RWPE2 (cell line): ENCODE data around the gene TNN.

Source experiments
- ATAC-seq: fragments of 200-7000 bp; cut with Tn5 transposase; 3 replicates; pipeline ENCODE4 v1.9.1; 2021; ENCODE audit warnings: low read depth
- DNase-seq: peaks from one replicate; pipeline ENCODE4 v3.0.0-alpha.2; 2020; ENCODE audit warnings: low spot score
- H3K27ac ChIP-seq: fragments of 450-650 bp; 2 replicates; pipeline ENCODE4 v1.5.1; 2017; ENCODE audit warnings: mild to moderate bottlenecking; ENCODE audit not compliant: poor library complexity, severe bottlenecking
- H3K27me3 ChIP-seq: fragments of 250-450 bp; sonication (Bioruptor Pico); 2 replicates; pipeline ENCODE4 v1.5.1; 2021; ENCODE audit warnings: mild to moderate bottlenecking, moderate library complexity; ENCODE audit not compliant: insufficient read depth, poor library complexity, severe bottlenecking
- H3K36me3 ChIP-seq: fragments of 250-450 bp; sonication (Bioruptor Pico); 2 replicates; pipeline ENCODE4 v1.5.1; 2020; ENCODE audit warnings: low read depth, mild to moderate bottlenecking, moderate library complexity
- H3K4me1 ChIP-seq: fragments of 250-450 bp; sonication (Bioruptor Pico); 2 replicates; pipeline ENCODE4 v1.5.1; 2021; ENCODE audit warnings: mild to moderate bottlenecking, moderate library complexity; ENCODE audit not compliant: insufficient read depth, poor library complexity, severe bottlenecking
- H3K4me3 ChIP-seq: fragments of 250-450 bp; sonication (Bioruptor Pico); 2 replicates; pipeline ENCODE4 v1.5.1; 2021; ENCODE audit warnings: mild to moderate bottlenecking, moderate library complexity; ENCODE audit not compliant: severe bottlenecking
- H3K9me3 ChIP-seq: fragments of 250-450 bp; sonication (Bioruptor Pico); 2 replicates; pipeline ENCODE4 v1.5.1; 2021; ENCODE audit warnings: mild to moderate bottlenecking, moderate library complexity; ENCODE audit not compliant: severe bottlenecking
- CTCF ChIP-seq: fragments of 450-650 bp; IDR thresholded peaks from one replicate; pipeline ENCODE4 v1.5.1; 2017; ENCODE audit warnings: mild to moderate bottlenecking, moderate library complexity; ENCODE audit not compliant: poor library complexity, severe bottlenecking

Gene TNN

DNA sequence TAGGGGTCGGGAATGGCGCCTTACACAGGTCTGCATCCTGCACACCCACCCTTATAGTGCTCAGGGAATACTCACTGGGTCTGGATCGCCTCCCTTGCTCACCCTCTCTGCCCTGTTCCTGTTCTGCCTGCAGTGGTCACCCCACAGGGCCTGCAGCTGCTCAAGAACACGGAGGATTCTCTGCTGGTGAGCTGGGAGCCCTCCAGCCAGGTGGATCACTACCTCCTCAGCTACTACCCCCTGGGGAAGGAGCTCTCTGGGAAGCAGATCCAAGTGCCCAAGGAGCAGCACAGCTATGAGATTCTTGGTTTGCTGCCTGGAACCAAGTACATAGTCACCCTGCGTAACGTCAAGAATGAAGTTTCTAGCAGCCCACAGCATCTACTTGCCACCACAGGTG lies 12.4 kb downstream of the TNN start:
- DNase-seq (no peak), ATAC-seq (no peak)
- no peaks in the 10 kb centered on the region for H3K9me3 ChIP-seq
- H3K4me1 ChIP-seq = no peaks in the 10 kb centered on the region
- H3K4me3 ChIP-seq = no peak overlapping the region
- H3K36me3 ChIP-seq = no peaks in the 10 kb centered on the region
- H3K27me3 ChIP-seq = no peaks in the 10 kb centered on the region
- no peak overlapping the region for H3K27ac ChIP-seq
- TF ChIP-seq CTCF = no peak

GRCh38 chr1:175081983-175082382 lies 14.3 kb downstream of the TNN start:
- H3K27me3 ChIP-seq = no peaks in the 10 kb centered on the region
- DNase-seq = no peak
- no peak overlapping the region for H3K27ac ChIP-seq
- no peaks in the 10 kb centered on the region for H3K4me1 ChIP-seq
- H3K36me3 ChIP-seq = no peaks in the 10 kb centered on the region
- TF ChIP-seq CTCF = no peak
- no peaks in the 10 kb centered on the region for H3K9me3 ChIP-seq
- ATAC-seq = no peak
- H3K4me3 ChIP-seq = no peak overlapping the region

GRCh38 chr1:175088525-175088951 lies 20.9 kb downstream of the TNN start:
- no peaks in the 10 kb centered on the region for H3K4me1 ChIP-seq

DNA sequence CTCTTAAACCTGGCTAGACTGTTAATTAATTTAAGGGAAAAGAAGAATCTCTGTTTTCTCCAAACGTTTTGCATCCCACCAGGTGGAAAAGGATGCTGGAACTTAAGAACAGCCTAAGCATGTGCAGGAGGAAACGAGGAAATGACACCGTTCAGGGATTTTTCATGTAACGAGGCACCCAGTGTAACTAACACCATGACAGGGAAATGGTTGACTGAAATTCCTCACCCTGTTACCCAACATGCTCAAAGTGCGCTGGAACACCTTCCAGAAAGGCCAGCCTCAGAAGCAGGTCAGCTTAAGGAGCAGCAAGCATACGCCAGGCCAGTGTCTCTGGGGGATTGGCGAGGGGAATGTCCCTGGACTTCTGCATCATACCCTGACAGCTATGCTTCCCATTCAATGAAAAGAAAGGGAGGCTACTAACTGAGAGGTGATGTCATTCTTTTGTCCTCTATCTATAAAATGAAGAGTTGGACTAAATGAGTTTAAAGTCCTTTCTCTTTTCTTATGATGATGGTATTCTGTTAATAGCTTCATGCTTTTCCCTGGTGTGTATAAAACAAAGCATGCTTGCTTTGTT lies 21.6 kb downstream of the TNN start:
- Histone ChIP-seq H3K27me3 (no peaks in the 10 kb centered on the region), H3K9me3 (no peaks in the 10 kb centered on the region), H3K4me3 (no peak overlapping the region), H3K4me1 (no peaks in the 10 kb centered on the region), H3K36me3 (no peaks in the 10 kb centered on the region), H3K27ac (no peak overlapping the region)
- no peak for DNase-seq
- TF ChIP-seq CTCF = no peak
- ATAC-seq = no peak

More at GRCh38 chr1:175088525-175088951, 20.9 kb downstream of the TNN start:
- ATAC-seq (no peak), DNase-seq (no peak)
- Histone ChIP-seq H3K27me3 (no peaks in the 10 kb centered on the region), H3K36me3 (no peaks in the 10 kb centered on the region), H3K27ac (no peak overlapping the region), H3K4me3 (no peak overlapping the region), H3K9me3 (no peaks in the 10 kb centered on the region)
- no peak for TF ChIP-seq CTCF

GRCh38 chr1:175090780-175091179 lies 23.1 kb downstream of the TNN start:
- H3K27ac ChIP-seq = no peak overlapping the region
- H3K27me3 ChIP-seq = no peaks in the 10 kb centered on the region
- no peaks in the 10 kb centered on the region for H3K36me3 ChIP-seq
- no peak for TF ChIP-seq CTCF
- no peak overlapping the region for H3K4me3 ChIP-seq
- ATAC-seq = no peak
- no peak for DNase-seq
- no peaks in the 10 kb centered on the region for H3K4me1 ChIP-seq
- no peaks in the 10 kb centered on the region for H3K9me3 ChIP-seq
